LNCAP (cell line): ENCODE measurements around the gene MANF.

Experiments used
- CTCF ChIP-seq: fragments of 450-650 bp; IDR thresholded peaks from 2 replicates; pipeline ENCODE4 v1.5.1; 2017; ENCODE audit warnings: mild to moderate bottlenecking

Gene MANF

GRCh38 chr3:51375136-51375535, 10.0 kb upstream of the MANF start:
- TF ChIP-seq CTCF, result no peak

GRCh38 chr3:51375571-51375970, 9.5 kb upstream of the MANF start:
- TF ChIP-seq CTCF, result no peak

- no peak for TF ChIP-seq CTCF
Measured at GRCh38 chr3:51378065-51378464, 7.0 kb upstream of the MANF start.

- no peak for TF ChIP-seq CTCF
Measured at GRCh38 chr3:51378726-51379125, 6.4 kb upstream of the MANF start.

- no peak for TF ChIP-seq CTCF
Measured at GRCh38 chr3:51379301-51379700, 5.8 kb upstream of the MANF start.

- TF ChIP-seq CTCF, result no peak
Measured at GRCh38 chr3:51379746-51380455, 5.2 kb upstream of the MANF start.

- TF ChIP-seq CTCF, result no peak
Measured at GRCh38 chr3:51380601-51381332, 4.3 kb upstream of the MANF start.
